HG02588 (cell line): ENCODE data around the gene SLC38A10.

Source experiments
- ATAC-seq: cut with Tn5 transposase; IDR thresholded peaks from one replicate; pipeline ENCODE4 v1.9.1; 2021; ENCODE audit warnings: mild to moderate bottlenecking, moderate library complexity; ENCODE audit not compliant: unreplicated experiment

Gene SLC38A10

DNA sequence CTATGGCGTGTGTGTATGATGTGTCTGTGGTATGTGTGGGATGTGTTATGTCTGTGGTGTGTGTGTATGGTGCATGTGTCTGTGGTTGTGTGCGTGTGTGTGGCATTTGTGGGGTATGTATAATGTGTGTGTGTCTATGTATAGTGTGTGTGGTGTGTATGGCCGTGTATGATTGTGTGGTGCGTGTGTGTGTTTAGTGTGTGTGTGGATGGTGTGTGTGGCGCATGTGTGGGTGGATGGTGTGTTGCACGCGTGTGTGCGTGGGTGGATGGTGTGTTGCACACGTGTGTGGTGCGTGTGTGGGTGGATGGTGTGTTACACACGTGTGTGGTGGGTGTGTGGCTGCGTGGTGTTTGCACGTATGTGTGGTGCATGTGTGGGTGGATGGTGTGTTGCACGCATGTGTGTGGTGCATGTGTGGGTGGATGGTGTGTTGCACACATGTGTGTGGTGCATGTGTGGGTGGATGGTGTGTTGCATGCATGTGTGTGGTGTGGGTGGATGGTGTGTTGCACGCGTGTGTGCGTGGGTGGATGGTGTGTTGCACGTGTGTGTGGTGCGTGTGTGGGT lies 5.6 kb upstream of the SLC38A10 start:
- no peak for ATAC-seq

DNA sequence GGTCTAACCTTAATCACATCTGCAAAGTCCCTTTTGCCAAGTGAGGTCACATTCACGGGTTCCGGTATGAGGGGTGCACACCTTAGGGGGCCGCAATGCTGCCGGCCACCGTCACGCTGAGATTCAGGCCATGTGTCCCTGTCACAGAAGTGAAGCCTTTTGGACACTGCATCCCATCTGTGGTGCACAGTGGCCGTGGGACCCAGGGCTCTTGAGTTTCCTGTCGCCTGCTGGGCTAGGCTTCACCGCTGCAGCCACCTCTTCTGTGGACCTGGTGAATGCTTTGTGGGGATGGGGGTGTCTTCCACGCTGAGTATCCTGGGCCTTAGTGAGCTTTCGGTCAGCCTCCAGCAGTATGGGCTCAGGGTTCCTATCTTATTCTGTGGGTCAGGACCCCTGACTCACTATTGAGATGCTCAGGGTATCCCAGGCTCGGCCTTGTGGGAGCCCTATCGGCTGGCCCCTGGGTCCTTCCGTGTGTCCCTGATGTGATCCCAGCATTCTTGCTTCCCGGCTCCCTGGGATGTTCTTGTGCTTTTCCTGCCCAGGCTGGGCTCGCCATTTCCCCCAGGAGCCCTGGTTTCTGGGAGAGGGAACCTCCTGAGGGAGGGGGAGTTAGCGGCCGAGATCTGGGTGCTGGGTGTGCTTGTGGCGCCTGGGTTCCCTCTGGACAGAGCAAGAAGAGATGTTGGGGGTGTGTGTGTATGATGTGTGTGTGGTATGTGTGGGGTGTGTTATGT lies 4.9 kb upstream of the SLC38A10 start:
- ATAC-seq: no peak

DNA sequence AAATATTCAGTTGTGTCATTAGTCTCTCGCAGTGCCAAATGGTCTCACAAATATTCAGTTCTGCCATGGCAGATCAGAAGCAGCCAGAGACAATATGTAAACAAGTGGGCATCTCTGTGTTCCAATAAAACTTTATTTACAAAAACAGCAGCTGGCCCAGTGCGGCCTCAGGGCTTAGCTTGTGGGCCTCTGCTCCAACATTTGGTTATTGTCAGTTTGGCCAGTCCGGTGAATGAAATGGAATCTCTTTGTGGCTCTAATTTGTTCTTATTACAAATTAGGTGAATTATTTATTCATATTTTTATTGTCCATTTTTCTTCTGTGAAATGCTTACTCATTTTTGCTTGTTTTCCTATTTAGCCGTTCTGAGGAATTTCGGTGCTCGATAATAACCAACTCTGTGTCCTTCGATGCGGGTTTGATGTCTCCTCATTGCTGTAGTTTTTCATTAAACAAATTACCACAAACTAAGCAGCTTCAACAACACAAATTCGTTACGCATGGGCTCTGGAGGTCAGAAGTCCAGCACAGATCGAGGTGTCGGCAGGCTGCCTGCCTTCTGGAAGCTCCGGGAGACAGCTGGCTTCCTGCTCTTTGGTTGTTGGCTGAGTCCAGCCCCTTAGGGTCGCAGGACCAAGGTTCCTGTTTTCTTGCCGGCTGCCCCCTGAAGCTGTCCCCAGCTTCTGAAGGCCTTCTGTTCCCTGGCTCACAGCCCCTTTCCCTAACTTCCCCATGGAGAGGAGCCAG lies 4.1 kb upstream of the SLC38A10 start:
- no peak for ATAC-seq

DNA sequence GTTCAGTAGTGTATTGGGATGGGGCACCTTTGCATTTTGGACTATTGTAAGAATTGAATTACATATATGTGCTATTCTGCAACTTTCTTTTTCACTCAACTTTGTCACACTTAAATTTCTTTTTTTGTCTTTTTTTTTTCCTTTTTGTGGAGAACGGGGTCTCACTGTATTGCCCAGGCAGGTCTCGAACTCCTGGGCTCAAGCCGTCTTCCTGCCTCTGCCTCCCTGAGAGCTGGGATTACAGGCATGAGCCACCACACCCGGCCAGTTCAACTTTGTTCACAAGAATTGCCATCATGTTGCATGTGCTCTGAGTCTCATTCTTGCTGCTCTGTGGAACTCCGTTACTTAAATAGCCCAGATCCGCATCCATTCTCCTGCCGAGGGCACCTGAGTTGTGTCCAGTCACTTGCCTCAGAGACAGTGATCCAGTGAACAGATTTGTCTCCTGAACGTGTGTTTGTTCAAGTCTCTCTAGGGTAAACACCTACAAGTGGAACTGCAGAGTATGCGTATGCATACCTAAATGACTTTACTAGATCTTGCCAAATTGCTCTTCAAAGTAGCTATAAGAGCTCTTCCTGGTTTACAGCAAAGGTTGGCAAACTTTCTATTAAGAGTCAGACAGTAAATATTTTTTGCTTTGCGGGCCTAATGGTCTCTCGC lies 3.4 kb upstream of the SLC38A10 start:
- ATAC-seq: no peak

DNA sequence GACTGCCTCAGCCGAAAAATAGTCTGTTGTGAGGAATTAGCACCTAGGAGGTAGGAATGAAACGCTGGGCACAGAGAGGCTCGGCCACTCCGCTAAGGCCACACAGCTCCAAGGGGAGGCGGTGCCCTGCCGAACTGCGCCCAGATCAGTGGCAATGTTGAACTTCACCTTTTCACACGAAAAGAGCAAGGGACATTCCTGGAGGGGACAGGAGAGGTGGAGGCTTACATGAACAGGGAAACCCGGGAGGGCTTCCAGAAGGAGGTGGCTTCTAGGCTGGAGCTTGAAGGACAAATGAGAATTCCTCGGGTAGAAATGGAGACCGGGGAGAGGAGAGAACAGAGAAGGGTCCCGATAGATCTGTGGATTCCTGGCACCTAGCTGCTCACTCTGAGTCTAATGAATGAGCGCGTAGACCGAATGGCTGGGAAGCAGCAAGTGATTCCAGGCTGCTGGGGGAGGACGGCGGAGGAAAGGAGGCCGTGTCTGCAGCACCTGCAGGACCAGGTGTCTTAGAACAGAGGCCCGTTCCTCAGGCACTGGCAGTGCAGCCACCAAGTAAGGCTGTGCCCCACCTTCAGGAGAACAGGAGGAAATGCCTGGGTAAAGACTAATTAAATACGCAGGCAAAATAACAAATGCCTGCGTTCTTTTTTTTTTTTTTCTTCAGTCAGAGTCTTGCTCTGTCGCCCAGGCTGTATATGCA lies 722 bp upstream of the SLC38A10 start:
- no peak for ATAC-seq

DNA sequence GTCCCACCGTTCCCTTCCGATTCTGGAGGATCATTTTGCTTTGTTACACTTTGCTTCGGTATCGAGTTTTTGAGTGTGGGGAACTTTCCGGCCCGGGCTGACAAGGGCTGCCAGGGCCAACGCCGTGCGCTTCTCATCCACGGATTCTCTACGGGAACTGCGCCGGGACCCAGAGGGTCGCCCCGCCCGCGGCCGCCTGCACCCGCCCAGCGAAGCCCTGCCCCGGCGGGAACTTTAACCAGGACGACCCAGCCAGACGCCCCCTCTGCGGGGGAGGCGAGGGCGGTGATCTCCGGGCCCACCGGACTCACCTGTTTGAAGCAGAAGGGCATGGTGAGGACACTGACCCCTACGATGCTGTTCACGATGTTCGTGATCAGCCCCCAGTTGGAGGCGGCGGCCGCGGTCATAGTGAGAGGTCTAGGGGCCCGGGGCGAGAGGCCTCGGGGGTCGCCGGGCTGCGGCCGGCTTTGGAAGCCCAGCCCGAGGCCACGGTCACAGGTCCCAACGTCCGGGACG lies 536 bp downstream of the SLC38A10 start:
- peak; percentile 17 for ATAC-seq

DNA sequence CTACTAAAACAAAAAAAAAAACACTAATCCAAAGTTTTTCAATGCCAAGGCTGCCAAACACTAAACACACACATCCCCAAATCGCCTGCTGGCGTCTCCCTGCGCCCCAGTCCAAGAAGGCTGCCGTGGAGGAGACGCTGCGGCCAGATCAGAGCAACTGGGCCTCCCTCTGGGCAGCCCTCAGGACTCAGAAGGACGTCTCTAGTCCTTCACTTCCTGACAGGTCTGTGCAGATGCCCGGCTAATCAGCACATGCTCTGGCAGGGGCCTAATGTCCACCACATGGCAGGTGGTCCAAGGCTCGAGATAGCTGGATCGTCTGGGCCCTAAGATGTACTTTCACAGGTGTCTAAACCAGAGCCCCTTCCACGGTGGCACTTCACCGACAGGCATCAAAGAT lies 2.7 kb downstream of the SLC38A10 start:
- no peak for ATAC-seq

DNA sequence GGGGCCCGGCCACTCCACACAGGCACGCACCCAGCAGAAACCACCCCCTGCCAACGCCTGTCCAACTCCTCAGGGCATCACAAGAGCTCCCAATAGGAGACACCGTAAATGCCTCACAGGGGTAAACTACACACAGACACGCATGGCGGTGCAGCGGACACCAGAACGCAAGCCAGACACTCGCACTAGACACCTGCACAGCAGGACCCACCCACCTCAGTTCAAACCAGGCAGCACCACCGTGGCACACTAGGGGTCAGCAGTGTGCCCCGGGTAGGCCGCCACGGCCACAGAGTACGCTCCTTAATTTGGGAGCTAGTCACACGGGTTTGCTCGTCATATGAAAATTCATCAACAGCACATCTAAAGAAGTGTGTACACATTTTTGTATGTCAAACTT lies 3.4 kb downstream of the SLC38A10 start:
- no peak for ATAC-seq

DNA sequence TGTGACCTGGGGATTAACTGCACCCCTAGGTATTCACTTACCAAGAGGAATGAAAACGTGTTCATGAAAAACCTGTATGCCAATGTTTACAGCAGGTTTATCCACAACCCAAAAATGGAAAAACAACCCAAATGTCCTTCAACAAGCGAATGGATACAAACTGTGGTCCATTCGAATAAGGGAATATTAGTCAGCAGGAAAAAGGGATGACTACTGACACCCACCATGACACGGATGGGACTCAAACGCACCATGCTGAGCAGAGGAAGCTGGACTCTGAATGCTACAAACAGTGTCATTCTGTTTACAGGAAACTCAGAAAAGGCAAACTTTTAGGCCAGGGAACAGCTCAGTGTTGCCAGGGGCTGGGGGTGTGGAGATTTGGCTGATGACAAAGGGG lies 4.9 kb downstream of the SLC38A10 start:
- ATAC-seq: no peak

DNA sequence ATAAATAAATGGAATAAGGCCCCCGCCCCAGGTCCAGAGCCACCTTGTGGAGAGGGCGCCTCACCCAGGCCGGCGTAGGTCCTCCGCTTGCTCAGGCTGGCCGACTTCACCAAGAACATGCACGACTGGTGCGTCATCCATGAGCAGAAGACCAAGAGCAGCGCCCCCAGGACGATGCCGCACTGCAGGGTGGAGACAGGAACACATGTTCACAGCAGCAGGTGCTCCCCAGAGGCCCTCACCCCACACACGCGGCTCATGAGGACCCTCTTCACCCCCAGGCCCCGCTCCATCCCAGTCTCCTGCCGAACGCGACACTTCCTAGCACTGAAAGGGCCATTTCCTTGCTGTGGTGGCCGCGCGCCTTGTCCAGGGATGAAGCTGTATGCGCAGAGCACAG lies 5.5 kb downstream of the SLC38A10 start:
- ATAC-seq: no peak

DNA sequence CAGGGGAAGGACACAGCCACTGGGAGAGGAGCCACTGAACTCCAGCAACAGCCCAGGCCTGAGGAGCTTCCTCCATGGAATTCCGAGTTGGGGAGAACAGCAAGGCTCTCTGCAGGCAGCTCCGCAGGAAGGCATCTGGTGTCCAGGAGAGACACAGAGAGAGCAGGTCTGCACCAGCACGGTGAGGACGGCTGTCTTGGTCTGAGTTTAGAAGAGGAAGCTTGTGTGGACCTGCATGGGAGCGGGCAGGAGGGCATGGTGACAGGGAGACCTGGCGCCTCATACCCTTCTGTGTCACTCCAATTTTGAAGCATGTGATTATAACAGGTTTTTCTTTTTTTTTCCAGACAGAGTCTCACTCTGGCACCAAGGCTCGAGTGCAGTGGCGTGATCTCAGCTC lies 6.4 kb downstream of the SLC38A10 start:
- no peak for ATAC-seq

DNA sequence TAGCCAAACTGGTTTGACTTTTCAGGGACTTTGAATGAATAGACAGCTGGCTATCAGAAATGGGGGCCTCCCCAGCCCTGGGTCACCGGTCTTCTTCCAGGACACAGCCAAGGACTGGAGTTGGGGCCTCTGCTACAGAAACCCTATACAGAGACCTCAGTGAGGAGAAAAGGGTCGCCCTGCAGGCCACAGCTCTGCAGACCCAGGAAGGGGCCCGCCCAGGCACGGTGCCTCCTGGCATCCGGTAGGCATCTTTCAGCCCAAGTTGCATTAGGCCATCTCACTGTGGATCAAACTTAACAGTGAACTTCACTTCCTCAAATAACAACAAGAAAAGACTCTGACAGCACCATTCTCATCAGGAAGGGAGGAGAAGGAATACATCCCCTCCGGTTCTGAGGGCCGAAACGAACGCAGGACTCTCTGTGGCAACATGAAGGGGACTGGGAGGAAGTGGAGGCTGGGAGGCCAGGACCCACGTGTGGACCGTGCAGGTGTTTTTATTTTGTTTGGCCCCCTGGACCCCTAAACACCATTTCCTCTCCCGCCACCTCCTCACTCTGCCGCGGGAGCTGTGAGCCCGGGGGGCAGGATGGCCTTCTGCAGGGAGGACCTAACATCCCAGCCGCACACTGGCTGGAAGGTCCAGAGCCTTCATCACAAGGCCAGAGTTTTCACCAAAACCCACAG lies 7.2 kb downstream of the SLC38A10 start:
- no peak for ATAC-seq

DNA sequence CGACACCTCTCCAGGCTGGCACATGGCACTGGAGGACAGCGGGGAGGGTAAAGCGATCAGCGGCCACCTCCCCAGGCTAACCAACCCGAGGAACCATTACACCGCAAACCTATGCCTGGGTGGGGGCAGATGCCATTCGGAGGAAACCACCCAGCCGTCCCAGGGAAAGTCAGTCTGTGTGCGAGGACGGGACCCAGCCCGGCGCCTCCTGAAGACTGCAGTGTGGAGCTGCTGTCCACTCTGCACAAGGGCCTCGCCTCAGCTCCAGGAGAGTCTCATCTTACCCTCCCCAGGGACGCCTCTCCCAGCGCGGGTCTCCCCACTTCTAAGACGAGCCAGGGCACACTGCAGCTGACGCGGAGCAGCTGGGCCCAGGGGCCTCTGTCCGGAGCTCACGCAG lies 8.0 kb downstream of the SLC38A10 start:
- ATAC-seq: no peak

DNA sequence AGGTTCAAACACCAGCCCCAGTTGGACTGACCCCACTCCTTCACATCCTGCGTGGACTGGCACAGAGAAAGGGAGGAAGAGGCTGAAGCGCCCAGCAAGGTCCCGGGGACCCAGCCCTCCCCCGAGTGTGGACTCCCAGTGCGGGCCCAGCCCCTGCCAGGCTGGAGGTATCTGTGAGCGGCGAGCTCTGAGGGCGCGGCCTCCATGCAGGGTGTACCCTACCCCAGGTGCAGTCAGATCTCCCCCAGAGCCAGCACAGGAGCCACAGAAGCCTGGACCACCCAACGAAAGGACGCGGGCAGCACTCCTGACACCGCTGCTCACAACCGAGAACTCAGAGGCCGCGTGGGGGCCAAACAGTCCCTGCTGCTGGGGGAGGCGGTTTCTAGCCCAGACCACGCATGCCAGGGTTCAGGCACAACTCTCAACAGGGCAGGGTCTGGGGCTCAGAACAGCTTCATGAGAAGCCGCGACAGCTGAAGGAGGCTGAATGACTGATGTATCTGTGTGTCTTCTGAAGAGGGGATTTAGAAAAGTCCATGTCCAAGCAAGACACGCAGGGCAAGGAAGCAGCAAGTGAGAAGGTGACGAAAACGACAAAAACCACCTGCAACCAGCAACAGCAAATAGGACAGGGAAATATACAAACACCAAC lies 8.5 kb downstream of the SLC38A10 start:
- no peak for ATAC-seq

DNA sequence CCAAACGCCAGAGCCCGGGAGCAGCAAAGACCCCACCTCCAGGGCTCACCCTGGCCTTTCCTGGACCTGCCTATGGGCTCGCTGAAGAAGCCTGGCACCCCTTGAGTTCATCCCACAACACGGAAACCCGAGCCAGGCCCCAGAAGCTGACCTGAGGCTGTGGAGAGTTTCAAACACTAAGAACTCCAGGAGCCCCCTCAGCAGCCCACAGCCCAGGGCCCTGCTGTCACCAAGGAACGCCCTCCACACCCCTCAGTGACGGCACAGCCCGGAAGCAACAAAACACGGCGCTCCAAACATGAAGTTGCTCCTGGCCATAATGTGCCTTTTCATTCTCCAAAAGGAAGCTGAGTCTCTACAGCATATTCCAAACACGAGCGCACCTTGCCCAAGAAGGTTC lies 9.2 kb downstream of the SLC38A10 start:
- ATAC-seq: no peak

DNA sequence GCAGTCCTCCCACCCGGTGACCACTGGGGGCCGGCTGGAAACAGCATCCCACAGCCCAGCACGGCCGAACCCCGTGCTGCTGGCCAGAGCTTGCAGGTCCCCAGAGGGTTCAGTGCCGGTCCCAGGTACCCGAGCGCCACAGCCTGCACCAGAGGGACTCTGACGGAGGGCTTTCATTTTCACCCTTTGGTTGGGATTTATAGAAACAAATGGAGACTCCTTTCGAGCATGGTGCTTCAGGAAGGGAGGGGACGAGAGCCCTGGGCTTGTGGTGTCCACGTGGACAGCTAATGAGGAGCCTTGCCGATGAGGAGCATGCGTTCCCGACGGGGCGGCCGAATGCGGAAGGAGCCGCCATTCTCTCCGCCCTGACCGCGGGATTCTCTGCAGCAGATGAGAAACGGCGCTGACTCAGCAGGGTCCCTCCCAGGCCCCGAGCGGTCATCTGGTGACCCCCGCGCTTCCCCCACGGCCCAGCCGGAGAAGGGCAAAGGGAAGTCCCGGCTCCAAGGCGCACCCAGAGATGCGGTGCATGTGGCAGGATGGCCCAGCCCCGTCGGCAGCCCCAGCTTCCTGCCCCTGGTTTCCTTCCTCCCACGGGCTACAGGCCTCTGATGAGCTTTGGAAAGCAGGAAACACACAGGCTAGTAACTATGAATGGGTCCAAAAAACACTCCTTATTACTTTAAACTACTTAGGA lies 9.8 kb downstream of the SLC38A10 start:
- ATAC-seq: no peak

DNA sequence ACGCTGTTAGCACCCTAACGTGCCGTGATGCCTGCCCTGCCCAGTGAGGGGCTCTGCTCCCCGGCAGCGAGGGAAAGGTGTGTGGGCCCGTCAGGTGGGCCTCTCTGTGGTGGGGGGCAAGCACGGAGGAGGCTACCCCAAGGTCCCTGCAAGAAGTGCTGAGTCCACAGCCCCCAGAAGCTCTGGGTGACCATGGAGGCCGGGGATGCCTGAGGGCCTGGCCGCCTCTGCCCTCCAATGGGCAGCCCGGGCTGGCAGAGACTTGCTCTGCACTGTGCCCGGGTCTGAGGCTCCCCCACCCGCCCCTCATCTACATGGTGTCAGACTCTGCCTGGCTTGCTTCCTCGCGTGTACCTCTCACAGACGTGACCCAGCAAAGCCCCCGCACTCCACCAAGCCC lies 12.2 kb downstream of the SLC38A10 start:
- no peak for ATAC-seq

DNA sequence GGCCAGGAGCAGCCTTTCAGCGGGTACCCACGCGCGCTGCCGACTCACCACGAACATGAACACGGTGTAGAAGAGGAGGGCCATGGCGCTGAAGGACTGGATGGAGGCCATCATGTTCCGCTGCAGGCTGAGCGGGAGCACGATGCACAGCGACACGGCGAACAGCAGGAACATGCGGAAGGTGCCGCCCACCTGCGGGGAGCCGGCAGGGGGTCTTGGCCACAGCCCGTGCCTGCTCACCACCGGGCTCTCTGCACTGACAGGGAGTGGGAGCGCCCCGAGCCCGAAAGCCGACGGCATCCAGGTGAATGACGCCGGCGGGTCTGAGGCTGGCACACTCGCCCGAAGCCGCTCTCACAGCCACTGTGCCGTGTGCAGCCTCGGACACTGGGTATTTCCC lies 13.0 kb downstream of the SLC38A10 start:
- ATAC-seq: no peak

DNA sequence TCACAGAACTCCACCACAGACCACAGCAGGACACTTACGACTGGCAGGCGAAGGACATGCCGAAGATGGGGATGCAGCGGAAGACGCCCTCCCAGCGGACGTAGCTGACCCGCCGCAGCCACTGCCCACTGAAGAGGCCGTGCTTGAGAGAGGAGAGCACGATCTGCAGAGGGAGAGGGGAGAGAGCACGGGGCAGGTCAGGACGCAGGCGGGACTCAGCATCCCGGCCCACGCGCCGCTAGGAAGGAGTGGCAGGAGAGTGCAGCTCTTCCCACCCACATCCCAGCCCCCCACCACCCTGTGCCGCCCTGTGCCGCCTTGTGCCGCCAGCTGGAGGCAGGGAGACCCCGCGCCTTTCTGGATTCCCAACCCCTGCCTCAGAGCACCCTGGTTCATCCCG lies 14.5 kb downstream of the SLC38A10 start:
- no peak for ATAC-seq
